CD14-positive monocyte (primary cell): ENCODE data around the gene AGGF1. TPM values are rescaled to one million over a fixed set of nuclear protein-coding genes. Genes with fewer than 3 reads are reported as not detected.
A peak's percentile ranks its signal among the peaks of the same experiment; 100 is the strongest.

Experiments used
- DNase-seq, 3 donors: peaks; one replicate each; pipeline ENCODE4 v3.0.0-alpha.2; 2011 to 2022
- H2AFZ ChIP-seq: 2 replicates; pipeline ENCODE4 v1.6.0; 2012; ENCODE audit warnings: mild to moderate bottlenecking, low read depth, low read length, inconsistent platforms; ENCODE audit not compliant: insufficient read depth, poor library complexity, severe bottlenecking
- H3K27ac ChIP-seq, 2 donors: 1 replicate in 1 of 2; 2 replicates in 1 of 2; pipeline ENCODE4 v1.5.1; 2012 to 2013; ENCODE audit warnings: low read length in 2 of 2, control low read depth in 1 of 2, inconsistent platforms in 1 of 2, low read depth in 1 of 2, mild to moderate bottlenecking in 1 of 2
- H3K27me3 ChIP-seq, 2 donors: one replicate each; pipeline versions ENCODE4 v1.6.0 to v1.6.1; 2011 to 2013; ENCODE audit warnings: low read length in 2 of 2; ENCODE audit not compliant: control insufficient read depth in 2 of 2, insufficient read depth in 2 of 2
- H3K36me3 ChIP-seq, 2 donors: replicated peaks in 1 of 2; 1 replicate in 1 of 2; 2 replicates in 1 of 2; pipeline versions ENCODE4 v1.5.1 to v1.6.1; 2012 to 2013; ENCODE audit warnings: low read length in 2 of 2, control low read depth in 1 of 2, inconsistent platforms in 1 of 2, mild to moderate bottlenecking in 1 of 2; ENCODE audit not compliant: insufficient read depth in 2 of 2, control insufficient read depth in 1 of 2
- H3K4me1 ChIP-seq, 2 donors: 1 replicate in 1 of 2; 2 replicates in 1 of 2; pipeline versions ENCODE4 v1.5.1 to v1.6.1; 2012 to 2013; ENCODE audit warnings: low read length in 2 of 2, control low read depth in 1 of 2, inconsistent platforms in 1 of 2, mild to moderate bottlenecking in 1 of 2, moderate library complexity in 1 of 2; ENCODE audit not compliant: insufficient read depth in 2 of 2, control insufficient read depth in 1 of 2
- H3K4me2 ChIP-seq: replicated peaks from 2 replicates; pipeline ENCODE3; 2012; ENCODE audit warnings: low read length, moderate library complexity, mild to moderate bottlenecking; ENCODE audit not compliant: poor library complexity, severe bottlenecking; ENCODE audit errors: extremely low read depth
- H3K4me3 ChIP-seq, 3 experiments: fragments of 200-600 bp in 1 of 3; sonication (generic) in 1 of 3; replicated peaks in 1 of 3; 1 replicate in 2 of 3; 2 replicates in 1 of 3; pipeline ENCODE4 v1.5.1; 2011 to 2013; ENCODE audit warnings: low read length in 3 of 3, mild to moderate bottlenecking in 3 of 3, control low read depth in 2 of 3, low read depth in 2 of 3, inconsistent platforms in 1 of 3, moderate library complexity in 1 of 3
- H3K79me2 ChIP-seq: 2 replicates; pipeline ENCODE4 v1.6.0; 2012; ENCODE audit warnings: mild to moderate bottlenecking, control low read depth, inconsistent platforms, low read length, moderate library complexity; ENCODE audit not compliant: insufficient read depth
- H3K9ac ChIP-seq: 2 replicates; pipeline ENCODE4 v1.6.0; 2017; ENCODE audit warnings: low read length, mild to moderate bottlenecking; ENCODE audit not compliant: insufficient read depth, poor library complexity, severe bottlenecking
- H3K9me3 ChIP-seq, 2 donors: replicated peaks in 1 of 2; 1 replicate in 1 of 2; 2 replicates in 1 of 2; pipeline versions ENCODE4 v1.5.1 to v1.6.1; 2012 to 2013; ENCODE audit warnings: low read length in 2 of 2, control low read depth in 1 of 2; ENCODE audit not compliant: control insufficient read depth in 1 of 2, insufficient read depth in 1 of 2
- H4K20me1 ChIP-seq: 2 replicates; pipeline ENCODE4 v1.6.0; 2012; ENCODE audit warnings: mild to moderate bottlenecking, low read length, control low read depth, moderate library complexity; ENCODE audit not compliant: insufficient read depth
- H3K27ac Mint-ChIP-seq, 7 donors: one replicate each; pipeline ENCODE4 v1.8.0; 2020; ENCODE audit warnings: mild to moderate bottlenecking in 7 of 7, mixed read lengths in 7 of 7, moderate library complexity in 6 of 7, inconsistent platforms in 2 of 7
- H3K27me3 Mint-ChIP-seq, 3 donors: one replicate each; pipeline ENCODE4 v1.8.0; 2021 to 2022; ENCODE audit warnings: low read depth in 3 of 3, mild to moderate bottlenecking in 3 of 3, mixed read lengths in 3 of 3, moderate library complexity in 3 of 3, inconsistent platforms in 1 of 3
- H3K36me3 Mint-ChIP-seq, 2 donors: one replicate each; pipeline ENCODE4 v1.8.0; 2020; ENCODE audit warnings: mixed read lengths in 2 of 2, inconsistent platforms in 1 of 2, mild to moderate bottlenecking in 1 of 2
- H3K4me1 Mint-ChIP-seq: one replicate; pipeline ENCODE4 v1.8.0; 2020; ENCODE audit warnings: mild to moderate bottlenecking, mixed read lengths
- H3K4me3 Mint-ChIP-seq, 2 donors: one replicate each; pipeline ENCODE4 v1.8.0; 2020; ENCODE audit warnings: mild to moderate bottlenecking in 2 of 2, mixed read lengths in 2 of 2, moderate library complexity in 1 of 2
- H3K9me3 Mint-ChIP-seq, 7 donors: one replicate each; pipeline ENCODE4 v1.8.0; 2020 to 2022; ENCODE audit warnings: mixed read lengths in 7 of 7, mild to moderate bottlenecking in 6 of 7, moderate library complexity in 6 of 7, inconsistent platforms in 2 of 7
- WGBS: methylation state at CpG from one replicate; pipeline ENCODE4 v1.1.5; 2013; ENCODE audit warnings: missing lambda C conversion rate; ENCODE audit not compliant: insufficient coverage; 5-methylcytosine and 5-hydroxymethylcytosine counted together
- intact Hi-C, 2 donors: fragments of 100-400 bp; cut with micrococcal nuclease; formaldehyde crosslinking; loops; one replicate each; pipeline versions ENCODE4 v1.15.0 to v1.15.1; 2023
- polyA plus RNA-seq, 3 donors: library from polyadenylated mRNA; depleted of rRNA in 1 of 3; unstranded in 2 of 3; stranded (reverse) in 1 of 3; fragments of 300-500 nt in 2 of 3; fragments of >200 nt in 1 of 3; fragmentation: Illumina TruSeq in 2 of 3; gene quantifications; 1 replicate in 2 of 3; 2 replicates in 1 of 3; pipeline ENCODE4 v1.2.3, GENCODE V29; 2012 to 2021
- TF ChIP-seq, protein P1 (sequence below): fragments of 200-600 bp; IDR thresholded peaks from one replicate; pipeline ENCODE4 v1.8.0; 2022; ENCODE audit warnings: antibody characterized with exemption, mild to moderate bottlenecking

The AGGF1 gene
- polyA plus RNA-seq, 3 donors: 8.0 to 21.9 (median 13.0) TPM

DNA sequence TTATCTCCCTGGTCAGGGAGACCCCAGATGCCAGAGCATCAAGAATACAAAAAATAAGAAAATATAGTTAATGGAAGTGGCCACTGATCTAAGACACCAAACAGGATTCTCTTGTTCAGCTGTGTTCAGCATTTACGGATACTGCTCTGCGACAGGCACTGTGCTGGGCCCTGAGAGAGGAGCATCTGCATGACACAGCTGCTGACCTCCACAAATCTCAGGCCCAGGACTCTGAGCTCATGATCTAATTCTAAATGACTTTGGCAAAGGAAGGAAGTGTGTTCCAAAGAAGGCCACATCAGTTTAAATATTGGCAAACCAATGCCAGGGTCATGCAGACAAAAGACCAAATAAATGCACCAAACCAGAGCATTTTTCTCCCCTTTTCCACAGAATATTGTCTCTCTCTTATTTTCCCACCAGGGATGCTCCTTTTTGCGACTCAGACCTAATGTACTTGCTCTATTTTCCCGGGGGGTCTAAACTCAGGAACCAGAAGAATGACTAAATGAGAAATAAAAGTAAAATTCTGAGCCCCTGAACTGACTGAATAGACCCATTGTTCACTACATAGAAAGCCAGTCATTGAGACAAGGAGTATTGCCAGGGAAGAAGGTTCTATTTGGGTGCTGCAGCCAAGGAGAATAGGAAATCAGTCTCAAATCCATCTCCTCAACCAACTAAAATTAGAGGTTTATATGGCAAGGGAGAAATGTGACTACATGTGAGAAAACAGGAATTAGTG, 1.4 kb upstream of the AGGF1 start:
- no peak for DNase-seq
- intact Hi-C loops: loop anchor here in 1 of 2 donors (10.0 kb wide), 1 partner anchor 164 kb away; no protein-coding TSS in a partner anchor

DNA sequence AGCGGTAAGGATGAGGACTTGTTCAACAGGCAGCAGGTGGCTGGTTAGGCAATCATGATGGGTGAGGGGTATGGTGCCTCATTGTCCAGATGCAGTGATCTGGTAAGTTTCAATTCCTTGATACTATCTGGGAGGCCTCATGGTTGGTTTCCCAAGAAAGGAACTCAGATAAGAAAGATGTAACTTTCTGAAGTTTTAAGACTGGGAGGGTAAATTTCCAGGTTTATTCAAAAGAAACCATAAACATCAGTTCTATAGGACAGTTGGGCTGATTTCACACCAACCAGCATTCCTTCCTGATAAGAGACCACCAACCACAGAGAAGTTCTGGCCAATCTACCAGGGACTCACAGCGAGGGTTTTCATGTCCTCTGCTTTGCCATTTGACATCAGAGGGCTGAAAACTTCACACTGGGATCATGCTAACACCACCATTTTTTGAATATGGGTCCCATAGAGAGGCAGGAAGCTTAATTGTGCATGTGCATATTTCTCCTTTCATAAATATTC, 773 bp upstream of the AGGF1 start:
- peak overlapping the region; percentile 97 to 99 for H3K4me3 Mint-ChIP-seq
- Histone ChIP-seq H2AFZ (peak overlapping the region; percentile 93), H3K4me1 (peaks cover 20 to 25% of the 10 kb centered on the region in 2 donors), H3K27ac (peak overlapping the region in 1 of 2 donors; percentile 92), H3K9ac (no peak overlapping the region), H3K79me2 (peaks cover 39% of the 10 kb centered on the region), H3K9me3 (peaks cover 16 to 17% of the 10 kb centered on the region in 2 donors), H3K27me3 (no peaks in the 10 kb centered on the region), H3K36me3 (peaks cover 0 to 3% of the 10 kb centered on the region in 2 donors), H3K4me3 (peak overlapping the region in 1 of 3 experiments; percentile 90), H4K20me1 (peaks cover 14% of the 10 kb centered on the region), H3K4me2 (peak overlapping the region; percentile 74)
- H3K36me3 Mint-ChIP-seq: peaks cover 0 to 12% of the 10 kb centered on the region in 2 donors
- intact Hi-C loops: loop anchor here in 1 of 2 donors (10.0 kb wide), 1 partner anchor 165 kb away; no protein-coding TSS in a partner anchor
- TF ChIP-seq, protein P1, sequence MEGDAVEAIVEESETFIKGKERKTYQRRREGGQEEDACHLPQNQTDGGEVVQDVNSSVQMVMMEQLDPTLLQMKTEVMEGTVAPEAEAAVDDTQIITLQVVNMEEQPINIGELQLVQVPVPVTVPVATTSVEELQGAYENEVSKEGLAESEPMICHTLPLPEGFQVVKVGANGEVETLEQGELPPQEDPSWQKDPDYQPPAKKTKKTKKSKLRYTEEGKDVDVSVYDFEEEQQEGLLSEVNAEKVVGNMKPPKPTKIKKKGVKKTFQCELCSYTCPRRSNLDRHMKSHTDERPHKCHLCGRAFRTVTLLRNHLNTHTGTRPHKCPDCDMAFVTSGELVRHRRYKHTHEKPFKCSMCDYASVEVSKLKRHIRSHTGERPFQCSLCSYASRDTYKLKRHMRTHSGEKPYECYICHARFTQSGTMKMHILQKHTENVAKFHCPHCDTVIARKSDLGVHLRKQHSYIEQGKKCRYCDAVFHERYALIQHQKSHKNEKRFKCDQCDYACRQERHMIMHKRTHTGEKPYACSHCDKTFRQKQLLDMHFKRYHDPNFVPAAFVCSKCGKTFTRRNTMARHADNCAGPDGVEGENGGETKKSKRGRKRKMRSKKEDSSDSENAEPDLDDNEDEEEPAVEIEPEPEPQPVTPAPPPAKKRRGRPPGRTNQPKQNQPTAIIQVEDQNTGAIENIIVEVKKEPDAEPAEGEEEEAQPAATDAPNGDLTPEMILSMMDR: no peak
- peaks cover 16 to 28% (median 22%) of the 10 kb centered on the region in 7 donors for H3K9me3 Mint-ChIP-seq
- 25% methylated on average over 1 of the region's 2 CpGs for WGBS
- DNase-seq: no peak
- H3K27ac Mint-ChIP-seq: no peak overlapping the region
- peaks cover 28% of the 10 kb centered on the region for H3K4me1 Mint-ChIP-seq
- peaks cover 2 to 3% (median 3%) of the 10 kb centered on the region in 3 donors for H3K27me3 Mint-ChIP-seq

More for the DNA sequence above, 1.4 kb upstream of the AGGF1 start:
- H3K27me3 Mint-ChIP-seq: peaks cover 2 to 3% (median 3%) of the 10 kb centered on the region in 3 donors
- no peaks in the 10 kb centered on the region for H3K36me3 ChIP-seq
- H3K4me3 ChIP-seq: peak overlapping the region in 1 of 3 experiments; percentile 7
- no peak overlapping the region for H3K27ac ChIP-seq
- WGBS: 100% methylated on average over 2 of the region's 4 CpGs
- H3K36me3 Mint-ChIP-seq: peaks cover 0 to 9% of the 10 kb centered on the region in 2 donors
- peaks cover 16 to 17% of the 10 kb centered on the region in 2 donors for H3K9me3 ChIP-seq
- TF ChIP-seq, protein P1: no peak
- H3K4me2 ChIP-seq: no peak overlapping the region
- H3K4me1 ChIP-seq: peaks cover 23 to 28% of the 10 kb centered on the region in 2 donors
- H3K4me3 Mint-ChIP-seq: no peak overlapping the region
- no peaks in the 10 kb centered on the region for H3K27me3 ChIP-seq
- no peak overlapping the region for H3K27ac Mint-ChIP-seq
- peaks cover 16 to 28% (median 22%) of the 10 kb centered on the region in 7 donors for H3K9me3 Mint-ChIP-seq
- peaks cover 14% of the 10 kb centered on the region for H4K20me1 ChIP-seq
- H3K79me2 ChIP-seq: peaks cover 38% of the 10 kb centered on the region
- peaks cover 31% of the 10 kb centered on the region for H3K4me1 Mint-ChIP-seq
- H3K9ac ChIP-seq: no peak overlapping the region
- no peak overlapping the region for H2AFZ ChIP-seq
